HL-60 (cell line): ENCODE data around the gene RAB11B.

ENCODE experiments used
- DNase-seq, 2 experiments: peaks; one replicate each; pipeline ENCODE4 v3.0.0-alpha.2; 2010 to 2020; ENCODE audit warnings: low read depth in 1 of 2, low spot score in 1 of 2
- H3K27ac ChIP-seq: fragments of 250-450 bp; sonication (Bioruptor Pico); replicated peaks from 2 replicates; pipeline ENCODE4 v1.5.1; 2020; ENCODE audit warnings: mild to moderate bottlenecking, moderate library complexity
- H3K27me3 ChIP-seq: fragments of 250-450 bp; sonication (Bioruptor Pico); 2 replicates; pipeline ENCODE4 v1.5.1; 2021; ENCODE audit warnings: mild to moderate bottlenecking, moderate library complexity; ENCODE audit not compliant: insufficient read depth, poor library complexity, severe bottlenecking
- H3K4me3 ChIP-seq: replicated peaks from 2 replicates; pipeline ENCODE4 v1.5.1; 2011; ENCODE audit warnings: mild to moderate bottlenecking, control low read depth, low read length; ENCODE audit not compliant: insufficient read depth
- GABPA ChIP-seq: IDR thresholded peaks from 2 replicates; pipeline ENCODE4 v1.6.1; 2012; ENCODE audit warnings: low read depth
- POLR2AphosphoS5 ChIP-seq: IDR thresholded peaks from 2 replicates; pipeline ENCODE4 v1.6.1; 2012; ENCODE audit warnings: low read depth
- SPI1 ChIP-seq: IDR thresholded peaks from 2 replicates; pipeline ENCODE4 v1.6.1; 2012; ENCODE audit warnings: low read depth, mild to moderate bottlenecking, borderline replicate concordance
- TF ChIP-seq, protein P1 (sequence below): IDR thresholded peaks from 2 replicates; pipeline ENCODE4 v1.6.1; 2012; ENCODE audit warnings: low read depth; ENCODE audit not compliant: insufficient replicate concordance
- TF ChIP-seq, protein P2 (sequence below): IDR thresholded peaks from one replicate; pipeline ENCODE4 v1.5.1; 2011; ENCODE audit warnings: low read length, control low read depth, inconsistent platforms; ENCODE audit not compliant: insufficient read depth

The RAB11B gene

DNA sequence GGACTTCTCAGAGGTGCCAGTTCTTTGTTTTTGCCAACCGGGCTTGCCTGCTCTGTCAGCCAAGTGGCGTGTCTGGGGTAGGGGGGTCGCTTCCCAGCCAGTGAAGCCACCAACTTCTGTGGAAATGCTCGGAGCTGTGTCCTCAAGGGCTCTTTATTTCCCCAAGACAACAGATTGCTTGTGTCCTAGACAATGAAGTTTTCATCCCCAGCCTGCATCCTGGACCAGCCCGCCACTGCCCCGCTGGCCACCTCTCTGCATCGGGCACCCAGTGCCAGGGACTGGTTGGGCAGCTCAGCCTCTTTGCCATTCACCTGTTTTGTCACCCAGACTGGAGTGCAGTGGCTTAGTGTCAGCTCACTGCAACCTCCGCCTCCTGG is 3.7 kb downstream of the RAB11B start:
- Histone ChIP-seq H3K27me3 (no peaks in the 10 kb centered on the region), H3K27ac (no peak overlapping the region), H3K4me3 (no peak overlapping the region)
- TF ChIP-seq POLR2AphosphoS5 = no peak
- no peak for TF ChIP-seq SPI1
- TF ChIP-seq, protein P1, sequence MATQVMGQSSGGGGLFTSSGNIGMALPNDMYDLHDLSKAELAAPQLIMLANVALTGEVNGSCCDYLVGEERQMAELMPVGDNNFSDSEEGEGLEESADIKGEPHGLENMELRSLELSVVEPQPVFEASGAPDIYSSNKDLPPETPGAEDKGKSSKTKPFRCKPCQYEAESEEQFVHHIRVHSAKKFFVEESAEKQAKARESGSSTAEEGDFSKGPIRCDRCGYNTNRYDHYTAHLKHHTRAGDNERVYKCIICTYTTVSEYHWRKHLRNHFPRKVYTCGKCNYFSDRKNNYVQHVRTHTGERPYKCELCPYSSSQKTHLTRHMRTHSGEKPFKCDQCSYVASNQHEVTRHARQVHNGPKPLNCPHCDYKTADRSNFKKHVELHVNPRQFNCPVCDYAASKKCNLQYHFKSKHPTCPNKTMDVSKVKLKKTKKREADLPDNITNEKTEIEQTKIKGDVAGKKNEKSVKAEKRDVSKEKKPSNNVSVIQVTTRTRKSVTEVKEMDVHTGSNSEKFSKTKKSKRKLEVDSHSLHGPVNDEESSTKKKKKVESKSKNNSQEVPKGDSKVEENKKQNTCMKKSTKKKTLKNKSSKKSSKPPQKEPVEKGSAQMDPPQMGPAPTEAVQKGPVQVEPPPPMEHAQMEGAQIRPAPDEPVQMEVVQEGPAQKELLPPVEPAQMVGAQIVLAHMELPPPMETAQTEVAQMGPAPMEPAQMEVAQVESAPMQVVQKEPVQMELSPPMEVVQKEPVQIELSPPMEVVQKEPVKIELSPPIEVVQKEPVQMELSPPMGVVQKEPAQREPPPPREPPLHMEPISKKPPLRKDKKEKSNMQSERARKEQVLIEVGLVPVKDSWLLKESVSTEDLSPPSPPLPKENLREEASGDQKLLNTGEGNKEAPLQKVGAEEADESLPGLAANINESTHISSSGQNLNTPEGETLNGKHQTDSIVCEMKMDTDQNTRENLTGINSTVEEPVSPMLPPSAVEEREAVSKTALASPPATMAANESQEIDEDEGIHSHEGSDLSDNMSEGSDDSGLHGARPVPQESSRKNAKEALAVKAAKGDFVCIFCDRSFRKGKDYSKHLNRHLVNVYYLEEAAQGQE = no peak
- TF ChIP-seq GABPA = no peak
- TF ChIP-seq, protein P2, sequence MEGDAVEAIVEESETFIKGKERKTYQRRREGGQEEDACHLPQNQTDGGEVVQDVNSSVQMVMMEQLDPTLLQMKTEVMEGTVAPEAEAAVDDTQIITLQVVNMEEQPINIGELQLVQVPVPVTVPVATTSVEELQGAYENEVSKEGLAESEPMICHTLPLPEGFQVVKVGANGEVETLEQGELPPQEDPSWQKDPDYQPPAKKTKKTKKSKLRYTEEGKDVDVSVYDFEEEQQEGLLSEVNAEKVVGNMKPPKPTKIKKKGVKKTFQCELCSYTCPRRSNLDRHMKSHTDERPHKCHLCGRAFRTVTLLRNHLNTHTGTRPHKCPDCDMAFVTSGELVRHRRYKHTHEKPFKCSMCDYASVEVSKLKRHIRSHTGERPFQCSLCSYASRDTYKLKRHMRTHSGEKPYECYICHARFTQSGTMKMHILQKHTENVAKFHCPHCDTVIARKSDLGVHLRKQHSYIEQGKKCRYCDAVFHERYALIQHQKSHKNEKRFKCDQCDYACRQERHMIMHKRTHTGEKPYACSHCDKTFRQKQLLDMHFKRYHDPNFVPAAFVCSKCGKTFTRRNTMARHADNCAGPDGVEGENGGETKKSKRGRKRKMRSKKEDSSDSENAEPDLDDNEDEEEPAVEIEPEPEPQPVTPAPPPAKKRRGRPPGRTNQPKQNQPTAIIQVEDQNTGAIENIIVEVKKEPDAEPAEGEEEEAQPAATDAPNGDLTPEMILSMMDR = no peak
- no peak for DNase-seq

DNA sequence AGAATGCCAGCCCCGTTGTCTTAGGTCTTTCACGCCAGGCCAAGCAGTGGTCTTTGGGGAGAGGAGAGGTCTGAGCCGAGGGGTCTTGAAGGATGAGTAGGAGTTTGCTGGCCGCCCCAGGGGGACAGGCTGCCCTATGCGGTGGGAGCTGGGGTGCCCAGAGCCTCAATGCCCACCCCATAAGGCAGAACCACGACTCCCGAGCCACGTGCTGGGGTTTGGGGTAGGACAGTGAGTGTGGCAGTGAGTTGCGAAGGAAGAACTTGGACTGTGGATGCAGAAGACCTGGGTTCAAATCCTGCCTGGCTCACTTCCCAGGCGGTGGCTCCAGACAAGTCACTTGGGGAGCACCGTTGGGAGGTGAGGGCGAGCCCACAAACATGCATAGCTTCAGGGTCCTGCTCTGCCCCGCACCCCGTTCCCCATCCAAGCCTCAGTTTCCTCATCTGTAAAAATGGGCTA is 5.5 kb downstream of the RAB11B start:
- H3K27me3 ChIP-seq = no peaks in the 10 kb centered on the region
- H3K27ac ChIP-seq = no peak overlapping the region
- TF ChIP-seq SPI1 (no peak), GABPA (no peak), POLR2AphosphoS5 (no peak)
- TF ChIP-seq, protein P1 = no peak
- TF ChIP-seq, protein P2 = no peak
- no peak for DNase-seq
- H3K4me3 ChIP-seq = no peak overlapping the region

DNA sequence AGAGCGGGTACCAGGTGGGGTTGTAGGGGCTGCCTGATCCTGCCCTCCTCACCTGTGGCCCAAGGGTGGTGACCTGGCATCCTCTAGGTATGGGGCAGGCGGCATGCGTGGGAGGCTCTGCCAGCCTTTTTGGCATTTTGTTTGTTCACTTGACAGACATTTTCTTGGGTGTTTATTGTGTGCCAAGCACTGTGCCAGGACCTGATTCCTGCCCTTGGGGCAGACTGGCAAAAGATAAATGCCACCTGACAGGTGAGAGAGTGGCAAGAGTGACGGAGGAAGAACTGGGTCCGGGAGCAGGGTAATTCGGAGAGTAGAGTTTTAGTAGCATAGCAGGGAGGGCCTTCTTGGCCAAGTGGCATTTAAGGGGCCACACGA is 6.0 kb downstream of the RAB11B start:
- Histone ChIP-seq H3K4me3 (no peak overlapping the region), H3K27ac (no peak overlapping the region), H3K27me3 (no peaks in the 10 kb centered on the region)
- TF ChIP-seq SPI1 (no peak), GABPA (no peak), POLR2AphosphoS5 (no peak)
- TF ChIP-seq, protein P2 = no peak
- TF ChIP-seq, protein P1 = no peak
- DNase-seq = no peak
